GM13977 (cell line): ENCODE measurements around the gene CHAF1A.

Source experiments
- DNase-seq: peaks from one replicate; pipeline ENCODE4 v3.0.0; 2012; ENCODE audit warnings: low spot score
- CTCF ChIP-seq: IDR thresholded peaks from 2 replicates; pipeline ENCODE4 v1.5.1; 2012; ENCODE audit warnings: mild to moderate bottlenecking, control low read depth; ENCODE audit not compliant: insufficient read depth; ENCODE audit errors: extremely low read depth, missing control alignments
- in situ Hi-C: fragments of 300-500 bp; cut with MboI; formaldehyde crosslinking; loops from one replicate; pipeline ENCODE4 v1.12.0; 2022; ENCODE audit warnings: low sequenced_read_pairs, low pct_unique_long_range_greater_than_20kb, mixed read lengths, inconsistent platforms; ENCODE audit not compliant: unreplicated experiment

The CHAF1A gene

GRCh38 chr19:4376028-4376670 lies 26.3 kb upstream of the CHAF1A start:
- in situ Hi-C loops = no loop called here
- no peak for TF ChIP-seq CTCF
- no peak for DNase-seq

- no peak for DNase-seq
- no peak for TF ChIP-seq CTCF
- in situ Hi-C loops = no loop called here
Observed at GRCh38 chr19:4376671-4376990, 25.8 kb upstream of the CHAF1A start.

- in situ Hi-C loops = no loop called here
- no peak for DNase-seq
- TF ChIP-seq CTCF = no peak
Observed at GRCh38 chr19:4376991-4377781, 25.3 kb upstream of the CHAF1A start.

- no peak for DNase-seq
- no peak for TF ChIP-seq CTCF
- in situ Hi-C loops = no loop called here
Observed at GRCh38 chr19:4378886-4379285, 23.6 kb upstream of the CHAF1A start.

- no peak for DNase-seq
- in situ Hi-C loops = no loop called here
Observed at GRCh38 chr19:4379383-4380253, 22.8 kb upstream of the CHAF1A start.

More at GRCh38 chr19:4379383-4380253, 22.8 kb upstream of the CHAF1A start:
- TF ChIP-seq CTCF = no peak
